HepG2 (cell line): ENCODE results near the gene IL27RA.

Source experiments
- ARNT ChIP-seq: fragments of 450-650 bp; IDR thresholded peaks from 2 replicates; pipeline ENCODE4 v1.6.1; 2017
- FOXP1 ChIP-seq, 2 experiments: fragments of 450-650 bp in 1 of 2; IDR thresholded peaks; 2 replicates each; pipeline ENCODE4 v1.6.1; 2017 to 2018; ENCODE audit warnings: antibody characterized with exemption in 1 of 2
- HDAC6 ChIP-seq: fragments of 200-600 bp; sonication (generic); IDR thresholded peaks from 2 replicates; pipeline ENCODE4 v1.7.0; 2017; ENCODE audit warnings: mild to moderate bottlenecking, antibody characterized with exemption, low read length, low read depth
- SMC3 ChIP-seq: IDR thresholded peaks from 2 replicates; pipeline ENCODE4 v1.6.1; 2011; ENCODE audit warnings: low read length, improper control_type of control experiment
- SP5 ChIP-seq: IDR thresholded peaks from 2 replicates; pipeline ENCODE4 v1.6.1; 2016; ENCODE audit warnings: low read depth, borderline replicate concordance
- ZBTB38 ChIP-seq: sonication (generic); formaldehyde crosslinking; IDR thresholded peaks from 2 replicates; pipeline ENCODE4 v1.5.1; 2020; ENCODE audit warnings: mild to moderate bottlenecking, missing genetic modification reagents
- TF ChIP-seq, protein P1 (sequence below): sonication (generic); formaldehyde crosslinking; IDR thresholded peaks from 2 replicates; pipeline ENCODE4 v1.5.0; 2020; ENCODE audit warnings: mild to moderate bottlenecking, missing genetic modification reagents, moderate library complexity

DNA sequence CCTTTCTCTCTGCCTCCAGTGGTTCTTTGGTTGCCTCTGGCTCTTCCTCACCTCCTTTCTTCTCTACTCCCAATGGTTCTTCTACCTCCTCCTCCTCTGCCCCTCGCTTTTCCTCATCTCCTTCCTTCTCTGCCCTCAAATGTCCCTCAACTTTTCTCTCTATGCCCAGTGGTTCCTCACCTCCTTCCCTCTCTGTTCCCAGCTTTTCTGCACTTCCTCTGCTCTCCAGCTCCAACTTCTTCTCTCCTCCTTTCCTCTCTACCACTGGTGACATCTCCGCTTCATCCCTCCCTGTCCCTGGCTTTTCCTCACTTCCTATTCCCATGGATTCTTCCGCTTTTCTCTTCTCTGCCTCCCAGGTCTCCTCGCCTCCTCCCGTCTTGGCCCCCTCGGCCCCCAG, 22.5 kb downstream of the IL27RA start:
- TF ChIP-seq, protein P1, sequence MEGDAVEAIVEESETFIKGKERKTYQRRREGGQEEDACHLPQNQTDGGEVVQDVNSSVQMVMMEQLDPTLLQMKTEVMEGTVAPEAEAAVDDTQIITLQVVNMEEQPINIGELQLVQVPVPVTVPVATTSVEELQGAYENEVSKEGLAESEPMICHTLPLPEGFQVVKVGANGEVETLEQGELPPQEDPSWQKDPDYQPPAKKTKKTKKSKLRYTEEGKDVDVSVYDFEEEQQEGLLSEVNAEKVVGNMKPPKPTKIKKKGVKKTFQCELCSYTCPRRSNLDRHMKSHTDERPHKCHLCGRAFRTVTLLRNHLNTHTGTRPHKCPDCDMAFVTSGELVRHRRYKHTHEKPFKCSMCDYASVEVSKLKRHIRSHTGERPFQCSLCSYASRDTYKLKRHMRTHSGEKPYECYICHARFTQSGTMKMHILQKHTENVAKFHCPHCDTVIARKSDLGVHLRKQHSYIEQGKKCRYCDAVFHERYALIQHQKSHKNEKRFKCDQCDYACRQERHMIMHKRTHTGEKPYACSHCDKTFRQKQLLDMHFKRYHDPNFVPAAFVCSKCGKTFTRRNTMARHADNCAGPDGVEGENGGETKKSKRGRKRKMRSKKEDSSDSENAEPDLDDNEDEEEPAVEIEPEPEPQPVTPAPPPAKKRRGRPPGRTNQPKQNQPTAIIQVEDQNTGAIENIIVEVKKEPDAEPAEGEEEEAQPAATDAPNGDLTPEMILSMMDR (CRISPR knock-in tag): no peak
- TF ChIP-seq ZBTB38 (CRISPR knock-in tag): no peak
- TF ChIP-seq HDAC6: no peak
- TF ChIP-seq SMC3: no peak
- no peak for TF ChIP-seq FOXP1 (IDR thresholded peaks at IDR 0.05)
- no peak for TF ChIP-seq FOXP1 (CRISPR knock-in tag; IDR thresholded peaks at IDR 0.05)
- no peak for TF ChIP-seq SP5 (CRISPR knock-in tag)
- no peak for TF ChIP-seq ARNT
